ENCODE data around the gene OMG. TPM values are rescaled to one million over a fixed set of nuclear protein-coding genes. Genes with fewer than 3 reads are reported as not detected.
"Not testable (repeated sequence)": the region's sequence is repeated elsewhere in the genome, so short reads cannot be mapped to it uniquely, and the experiment has no call there.

The OMG gene
- polyA plus RNA-seq, 3 donors: 0.83 to 2.2 TPM; not detected in 1

- WGBS (ENCODE audit: insufficient coverage): no CpG with 5 or more reads among the region's 2 CpGs
- Histone ChIP-seq H3K9ac (ENCODE audit: insufficient read depth, low read length, poor library complexity, severe bottlenecking) (no peak overlapping the region), H3K4me2 (replicated peaks; ENCODE audit: extremely low read depth, low read length, poor library complexity, severe bottlenecking) (no peak overlapping the region), H3K27ac (ENCODE audit: low read depth in 1 of 2, low read length in 2 of 2) (no peak overlapping the region), H3K27me3 (ENCODE audit: control insufficient read depth in 2 of 2, insufficient read depth in 2 of 2, low read length in 2 of 2) (no peaks in the 10 kb centered on the region), H3K4me1 (ENCODE audit: control insufficient read depth in 1 of 2, insufficient read depth in 2 of 2, low read length in 2 of 2) (peaks cover 8 to 18% of the 10 kb centered on the region in 2 donors), H4K20me1 (ENCODE audit: insufficient read depth, low read length) (no peaks in the 10 kb centered on the region), H3K4me3 (replicated peaks in 1 of 3; ENCODE audit: low read depth in 2 of 3, low read length in 3 of 3) (no peak overlapping the region), H2AFZ (ENCODE audit: insufficient read depth, low read depth, low read length, poor library complexity, severe bottlenecking) (no peak overlapping the region), H3K9me3 (replicated peaks in 1 of 2; ENCODE audit: control insufficient read depth in 1 of 2, insufficient read depth in 1 of 2, low read length in 2 of 2) (no peaks in the 10 kb centered on the region), H3K36me3 (replicated peaks in 1 of 2; ENCODE audit: control insufficient read depth in 1 of 2, insufficient read depth in 2 of 2, low read length in 2 of 2) (peaks cover 6 to 41% of the 10 kb centered on the region in 2 donors), H3K79me2 (ENCODE audit: insufficient read depth, low read length) (peaks cover 3% of the 10 kb centered on the region)
- Mint-ChIP-seq H3K9me3 (peaks cover 0 to 3% (median 0%) of the 10 kb centered on the region in 7 donors), H3K27me3 (ENCODE audit: low read depth in 3 of 3) (no peaks in the 10 kb centered on the region), H3K4me3 (no peak overlapping the region), H3K4me1 (peaks cover 24% of the 10 kb centered on the region), H3K27ac (no peak overlapping the region), H3K36me3 (peaks cover 38 to 45% of the 10 kb centered on the region in 2 donors)
- no peak for DNase-seq
- intact Hi-C loops (cut with micrococcal nuclease): no loop called here
- no peak for TF ChIP-seq CTCF (IDR thresholded peaks at IDR 0.05)
Observed at GRCh38 chr17:31269036-31269577, 27.9 kb downstream of the OMG start.

GRCh38 chr17:31266042-31266441, 31.0 kb downstream of the OMG start:
- WGBS (ENCODE audit: insufficient coverage): 45% methylated on average over 2 of the region's 2 CpGs
- Histone ChIP-seq H3K27ac (ENCODE audit: low read depth in 1 of 2, low read length in 2 of 2) (no peak overlapping the region), H3K4me3 (replicated peaks in 1 of 3; ENCODE audit: low read depth in 2 of 3, low read length in 3 of 3) (no peak overlapping the region), H3K9me3 (replicated peaks in 1 of 2; ENCODE audit: control insufficient read depth in 1 of 2, insufficient read depth in 1 of 2, low read length in 2 of 2) (no peaks in the 10 kb centered on the region), H3K27me3 (ENCODE audit: control insufficient read depth in 2 of 2, insufficient read depth in 2 of 2, low read length in 2 of 2) (no peaks in the 10 kb centered on the region), H3K4me2 (replicated peaks; ENCODE audit: extremely low read depth, low read length, poor library complexity, severe bottlenecking) (no peak overlapping the region), H2AFZ (ENCODE audit: insufficient read depth, low read depth, low read length, poor library complexity, severe bottlenecking) (no peak overlapping the region), H3K4me1 (ENCODE audit: control insufficient read depth in 1 of 2, insufficient read depth in 2 of 2, low read length in 2 of 2) (no peaks in the 10 kb centered on the region), H3K79me2 (ENCODE audit: insufficient read depth, low read length) (no peaks in the 10 kb centered on the region), H3K36me3 (replicated peaks in 1 of 2; ENCODE audit: control insufficient read depth in 1 of 2, insufficient read depth in 2 of 2, low read length in 2 of 2) (peaks cover 6 to 48% of the 10 kb centered on the region in 2 donors), H3K9ac (ENCODE audit: insufficient read depth, low read length, poor library complexity, severe bottlenecking) (no peak overlapping the region), H4K20me1 (ENCODE audit: insufficient read depth, low read length) (no peaks in the 10 kb centered on the region)
- peaks cover 8% of the 10 kb centered on the region for H3K4me1 Mint-ChIP-seq
- TF ChIP-seq CTCF (IDR thresholded peaks at IDR 0.05): peak; percentile 66
- H3K27ac Mint-ChIP-seq: no peak overlapping the region
- H3K9me3 Mint-ChIP-seq: no peaks in the 10 kb centered on the region
- H3K27me3 Mint-ChIP-seq (ENCODE audit: low read depth in 3 of 3): no peaks in the 10 kb centered on the region
- intact Hi-C loops (cut with micrococcal nuclease): no loop called here
- H3K4me3 Mint-ChIP-seq: no peak overlapping the region
- peaks cover 42 to 52% of the 10 kb centered on the region in 2 donors for H3K36me3 Mint-ChIP-seq
- DNase-seq: peak; percentile 12 to 24 (median 15)

- H3K79me2 ChIP-seq (ENCODE audit: insufficient read depth, low read length); H3K27ac ChIP-seq (ENCODE audit: low read depth in 1 of 2, low read length in 2 of 2); H3K9ac ChIP-seq (ENCODE audit: insufficient read depth, low read length, poor library complexity, severe bottlenecking); H3K27me3 Mint-ChIP-seq (ENCODE audit: low read depth in 3 of 3); intact Hi-C loops (cut with micrococcal nuclease); H3K9me3 ChIP-seq (replicated peaks in 1 of 2; ENCODE audit: control insufficient read depth in 1 of 2, insufficient read depth in 1 of 2, low read length in 2 of 2); DNase-seq; H3K4me3 Mint-ChIP-seq; H4K20me1 ChIP-seq (ENCODE audit: insufficient read depth, low read length); H3K9me3 Mint-ChIP-seq; H3K4me1 Mint-ChIP-seq; H3K4me2 ChIP-seq (replicated peaks; ENCODE audit: extremely low read depth, low read length, poor library complexity, severe bottlenecking); H3K27ac Mint-ChIP-seq; H3K4me1 ChIP-seq (ENCODE audit: control insufficient read depth in 1 of 2, insufficient read depth in 2 of 2, low read length in 2 of 2); H3K27me3 ChIP-seq (ENCODE audit: control insufficient read depth in 2 of 2, insufficient read depth in 2 of 2, low read length in 2 of 2); H2AFZ ChIP-seq (ENCODE audit: insufficient read depth, low read depth, low read length, poor library complexity, severe bottlenecking); H3K4me3 ChIP-seq (replicated peaks in 1 of 3; ENCODE audit: low read depth in 2 of 3, low read length in 3 of 3): not testable (repeated sequence)
- no CpG with 5 or more reads among the region's 1 CpG for WGBS (ENCODE audit: insufficient coverage)
- peaks cover 37 to 50% of the 10 kb centered on the region in 2 donors for H3K36me3 Mint-ChIP-seq
- peaks cover 10 to 45% of the 10 kb centered on the region in 2 donors for H3K36me3 ChIP-seq (replicated peaks in 1 of 2; ENCODE audit: control insufficient read depth in 1 of 2, insufficient read depth in 2 of 2, low read length in 2 of 2)
Observed at GRCh38 chr17:31262923-31263322, 34.1 kb downstream of the OMG start.

Measured in CD14-positive monocyte (primary cell).